ACHN (cell line): ENCODE results near the gene GNA14.

Source experiments
- DNase-seq: peaks from one replicate; pipeline ENCODE4 v3.0.0-alpha.2; 2015
- in situ Hi-C: cut with HindIII; loops from 2 replicates; pipeline ENCODE4 v1.10.0; 2017; ENCODE audit warnings: low sequenced_read_pairs, low pct_ligation_motif_present, low pct_unique_long_range_greater_than_20kb

The GNA14 gene

GRCh38 chr9:77556396-77556795 lies 91.7 kb downstream of the GNA14 start:
- no peak for DNase-seq
- in situ Hi-C loops: no loop called here

- DNase-seq: no peak
- in situ Hi-C loops: no loop called here
Measured at GRCh38 chr9:77554586-77555105, 93.5 kb downstream of the GNA14 start.

GRCh38 chr9:77547106-77547730 lies 100.9 kb downstream of the GNA14 start:
- DNase-seq: no peak
- in situ Hi-C loops: no loop called here

- in situ Hi-C loops: no loop called here
- no peak for DNase-seq
Measured at GRCh38 chr9:77546376-77546950, 101.7 kb downstream of the GNA14 start.

GRCh38 chr9:77544546-77544945 lies 103.6 kb downstream of the GNA14 start:
- in situ Hi-C loops: no loop called here

GRCh38 chr9:77543131-77543822 lies 104.8 kb downstream of the GNA14 start:
- no peak for DNase-seq
- in situ Hi-C loops: no loop called here

More at GRCh38 chr9:77544546-77544945, 103.6 kb downstream of the GNA14 start:
- DNase-seq: no peak

GRCh38 chr9:77541600-77541999 lies 106.5 kb downstream of the GNA14 start:
- no peak for DNase-seq
- in situ Hi-C loops: no loop called here

GRCh38 chr9:77541055-77541454 lies 107.1 kb downstream of the GNA14 start:
- in situ Hi-C loops: no loop called here
- DNase-seq: no peak

GRCh38 chr9:77534376-77535057 lies 113.6 kb downstream of the GNA14 start:
- no peak for DNase-seq
- in situ Hi-C loops: no loop called here

- DNase-seq: no peak
- in situ Hi-C loops: no loop called here
Measured at GRCh38 chr9:77533671-77534070, 114.5 kb downstream of the GNA14 start.

GRCh38 chr9:77532607-77533006 lies 115.5 kb downstream of the GNA14 start:
- DNase-seq: no peak
- in situ Hi-C loops: no loop called here

- in situ Hi-C loops: no loop called here
- no peak for DNase-seq
Measured at GRCh38 chr9:77531400-77531799, 116.7 kb downstream of the GNA14 start.

- in situ Hi-C loops: no loop called here
- DNase-seq: no peak
Measured at GRCh38 chr9:77523891-77524290, 124.2 kb downstream of the GNA14 start.

GRCh38 chr9:77521091-77521490 lies 127.0 kb downstream of the GNA14 start:
- in situ Hi-C loops: no loop called here
- DNase-seq: no peak

- no peak for DNase-seq
- in situ Hi-C loops: no loop called here
Measured at GRCh38 chr9:77518688-77519087, 129.4 kb downstream of the GNA14 start.

- in situ Hi-C loops: no loop called here
Measured at GRCh38 chr9:77516781-77517180, 131.3 kb downstream of the GNA14 start.

GRCh38 chr9:77514886-77515711 lies 133.0 kb downstream of the GNA14 start:
- DNase-seq: no peak
- in situ Hi-C loops: no loop called here

More at GRCh38 chr9:77516781-77517180, 131.3 kb downstream of the GNA14 start:
- DNase-seq: no peak

- in situ Hi-C loops: no loop called here
Measured at GRCh38 chr9:77513457-77513856, 134.7 kb downstream of the GNA14 start.

More at GRCh38 chr9:77513457-77513856, 134.7 kb downstream of the GNA14 start:
- DNase-seq: no peak
